Activated CD4-positive, alpha-beta T cell treated with anti-CD3 and anti-CD28 coated beads for 24 hours (primary cell): ENCODE results near the gene FAR2.
"Not testable (repeated sequence)": the region's sequence is repeated elsewhere in the genome, so short reads cannot be mapped to it uniquely, and the experiment has no call there.

ENCODE experiments used
- DNase-seq, 2 donors: peaks; one replicate each; pipeline ENCODE4 v3.0.0-alpha.2; 2020; ENCODE audit warnings: low read depth in 2 of 2

Gene FAR2

GRCh38 chr12:29320295-29321085 lies 171.4 kb downstream of the FAR2 start:
- DNase-seq, result no peak

GRCh38 chr12:29322157-29322556 lies 173.1 kb downstream of the FAR2 start:
- DNase-seq, result no peak

GRCh38 chr12:29329411-29329810 lies 180.3 kb downstream of the FAR2 start:
- DNase-seq, result no peak

GRCh38 chr12:29333178-29333577 lies 184.1 kb downstream of the FAR2 start:
- DNase-seq, result no peak

- no peak for DNase-seq
Observed at GRCh38 chr12:29334937-29335336, 185.9 kb downstream of the FAR2 start.

GRCh38 chr12:29337325-29337724 lies 188.2 kb downstream of the FAR2 start:
- DNase-seq, result no peak

- no peak for DNase-seq
Observed at GRCh38 chr12:29343022-29343799, 194.1 kb downstream of the FAR2 start.

- DNase-seq, result no peak
Observed at GRCh38 chr12:29346769-29347421, 197.8 kb downstream of the FAR2 start.

GRCh38 chr12:29350080-29350479 lies 201.0 kb downstream of the FAR2 start:
- no peak for DNase-seq

GRCh38 chr12:29354954-29355353 lies 205.9 kb downstream of the FAR2 start:
- DNase-seq, result no peak

GRCh38 chr12:29365091-29365490 lies 216.0 kb downstream of the FAR2 start:
- DNase-seq, result no peak

GRCh38 chr12:29374012-29374411 lies 224.9 kb downstream of the FAR2 start:
- no peak for DNase-seq

GRCh38 chr12:29374913-29375312 lies 225.8 kb downstream of the FAR2 start:
- no peak for DNase-seq

- no peak for DNase-seq
Observed at GRCh38 chr12:29376118-29376517, 227.0 kb downstream of the FAR2 start.

- DNase-seq, result peak; percentile 75 to 84
Observed at GRCh38 chr12:29380536-29381523, 231.8 kb downstream of the FAR2 start, which contains the start of gene ERGIC2. Gene ERGIC2 (minus strand): TSS chr12:29381172. CDS start chr12:29371633, 9,539 bp downstream.

- DNase-seq, result no peak
Observed at GRCh38 chr12:29382251-29382650, 233.2 kb downstream of the FAR2 start.

- DNase-seq, result not testable (repeated sequence)
Observed at GRCh38 chr12:29385194-29385593, 236.1 kb downstream of the FAR2 start.
